GM10266 (cell line): Measurements from ENCODE around the gene TMEM131L.
"Not testable (repeated sequence)": the region's sequence is repeated elsewhere in the genome, so short reads cannot be mapped to it uniquely, and the experiment has no call there.

Experiments used
- DNase-seq: peaks from one replicate; pipeline ENCODE4 v3.0.0; 2012; ENCODE audit errors: extremely low spot score
- TF ChIP-seq, protein P1 (sequence below): IDR thresholded peaks from 2 replicates; pipeline ENCODE4 v1.5.1; 2012; ENCODE audit warnings: mild to moderate bottlenecking, low read depth; ENCODE audit not compliant: control insufficient read depth, insufficient read depth; ENCODE audit errors: missing control alignments

Gene TMEM131L

DNA sequence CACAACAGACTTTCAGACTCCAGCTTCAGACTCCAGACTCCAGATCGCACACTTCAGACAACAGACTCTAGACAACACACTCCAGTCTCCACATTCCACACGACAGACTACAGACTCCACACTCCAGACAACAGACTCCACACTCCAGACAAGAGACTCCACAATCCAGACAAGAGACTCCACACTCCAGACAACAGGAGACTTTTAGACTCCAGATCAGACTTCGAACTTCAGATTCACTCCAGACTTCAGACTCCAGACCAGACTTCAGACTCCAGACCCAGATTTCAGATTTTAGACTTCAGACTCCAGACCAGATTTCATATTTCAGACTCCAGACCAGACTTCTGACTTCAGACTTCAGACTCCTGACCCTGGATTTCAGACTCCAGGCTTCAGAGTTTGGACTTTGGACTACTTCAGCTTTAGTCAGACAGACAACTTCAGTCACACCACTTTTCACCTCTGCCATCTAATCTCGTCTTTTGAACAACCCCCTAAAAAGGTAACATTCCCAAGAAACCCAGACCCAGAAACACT, 188.9 kb downstream of the TMEM131L start:
- DNase-seq = no peak
- TF ChIP-seq, protein P1, sequence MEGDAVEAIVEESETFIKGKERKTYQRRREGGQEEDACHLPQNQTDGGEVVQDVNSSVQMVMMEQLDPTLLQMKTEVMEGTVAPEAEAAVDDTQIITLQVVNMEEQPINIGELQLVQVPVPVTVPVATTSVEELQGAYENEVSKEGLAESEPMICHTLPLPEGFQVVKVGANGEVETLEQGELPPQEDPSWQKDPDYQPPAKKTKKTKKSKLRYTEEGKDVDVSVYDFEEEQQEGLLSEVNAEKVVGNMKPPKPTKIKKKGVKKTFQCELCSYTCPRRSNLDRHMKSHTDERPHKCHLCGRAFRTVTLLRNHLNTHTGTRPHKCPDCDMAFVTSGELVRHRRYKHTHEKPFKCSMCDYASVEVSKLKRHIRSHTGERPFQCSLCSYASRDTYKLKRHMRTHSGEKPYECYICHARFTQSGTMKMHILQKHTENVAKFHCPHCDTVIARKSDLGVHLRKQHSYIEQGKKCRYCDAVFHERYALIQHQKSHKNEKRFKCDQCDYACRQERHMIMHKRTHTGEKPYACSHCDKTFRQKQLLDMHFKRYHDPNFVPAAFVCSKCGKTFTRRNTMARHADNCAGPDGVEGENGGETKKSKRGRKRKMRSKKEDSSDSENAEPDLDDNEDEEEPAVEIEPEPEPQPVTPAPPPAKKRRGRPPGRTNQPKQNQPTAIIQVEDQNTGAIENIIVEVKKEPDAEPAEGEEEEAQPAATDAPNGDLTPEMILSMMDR = no peak

DNA sequence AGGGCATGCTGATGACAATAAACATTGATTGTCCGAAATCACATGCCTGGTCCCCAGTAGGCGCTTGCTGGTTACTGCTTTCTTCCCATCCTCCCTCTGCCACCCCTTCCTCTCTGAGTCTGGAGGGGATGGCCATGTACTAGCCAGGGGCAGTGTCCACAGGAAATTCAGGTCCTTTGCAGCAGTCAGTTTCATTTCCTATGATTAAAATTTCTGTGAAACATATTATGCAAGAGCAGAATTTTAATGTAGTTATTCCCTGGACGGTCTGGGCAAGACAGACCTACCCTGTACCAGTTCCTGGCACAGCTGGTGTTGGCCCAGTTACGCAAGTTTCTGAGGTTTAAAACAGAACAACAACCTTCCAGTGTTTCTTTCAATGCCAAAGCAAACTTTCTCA, 189.8 kb downstream of the TMEM131L start:
- TF ChIP-seq, protein P1 = no peak
- no peak for DNase-seq

DNA sequence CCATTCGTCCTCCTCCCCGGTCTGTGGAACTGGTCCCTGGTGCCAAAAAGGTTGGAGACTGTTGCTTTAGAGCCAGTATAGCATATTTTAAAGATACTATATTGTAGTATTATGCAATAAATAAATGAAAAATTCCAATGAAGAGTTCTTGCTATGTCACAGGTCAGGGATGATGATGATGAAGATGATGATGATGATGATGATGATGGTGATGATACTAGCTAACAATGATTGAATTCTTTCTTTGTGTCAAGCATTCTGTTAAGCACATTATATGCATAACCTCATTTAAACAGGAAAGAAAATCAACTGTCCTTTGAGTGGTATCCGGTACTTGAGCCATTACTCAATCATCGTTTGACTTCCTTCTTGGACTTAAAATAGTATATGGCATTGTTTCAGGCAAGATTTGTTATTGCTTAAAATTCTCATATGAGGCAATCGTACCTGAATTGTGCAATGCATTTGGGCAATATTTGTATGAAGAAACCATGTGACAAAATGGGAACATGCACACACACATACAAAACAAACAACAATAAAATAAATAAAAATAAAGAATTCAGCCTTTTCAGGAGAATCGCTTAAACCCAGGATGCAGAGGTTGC, 195.2 kb downstream of the TMEM131L start:
- TF ChIP-seq, protein P1 = no peak
- DNase-seq = no peak

DNA sequence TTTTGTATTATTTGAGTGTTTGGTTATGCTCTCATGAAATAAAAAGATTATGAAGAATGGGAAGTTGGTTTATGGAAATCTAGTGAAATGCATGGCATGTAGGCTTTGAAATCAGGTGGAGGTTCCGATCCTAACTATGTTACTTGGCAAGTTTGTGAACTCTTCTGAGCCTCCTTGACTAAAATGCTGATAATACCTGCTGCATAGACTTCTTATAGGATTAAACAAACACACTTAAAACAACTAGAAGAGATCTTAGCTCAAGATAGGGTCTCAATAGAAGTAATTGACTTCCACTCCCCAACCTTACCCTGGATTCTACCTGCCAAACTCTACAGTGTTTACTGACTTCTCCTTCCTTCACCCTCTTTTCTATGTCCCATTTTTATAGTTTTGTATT, 195.7 kb downstream of the TMEM131L start:
- TF ChIP-seq, protein P1 = no peak
- no peak for DNase-seq

DNA sequence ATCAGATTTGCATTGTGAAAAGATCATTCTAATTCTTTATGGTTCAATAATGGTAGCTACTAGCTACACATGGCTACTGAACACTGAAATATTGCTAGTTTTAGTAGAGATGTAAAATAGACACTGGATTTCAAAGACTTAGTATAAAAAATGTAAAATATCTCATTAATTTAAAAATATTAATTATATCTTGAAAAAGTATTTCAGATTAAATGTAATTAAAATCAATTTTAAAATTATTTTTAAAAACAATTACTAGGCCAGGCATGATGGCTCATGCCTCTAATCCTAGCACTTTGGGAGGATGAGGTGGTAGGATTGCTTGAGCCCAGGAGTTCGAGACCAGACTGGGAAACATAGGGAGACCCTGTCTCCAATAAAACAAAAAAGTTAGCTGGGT, 197.5 kb downstream of the TMEM131L start:
- no peak for DNase-seq
- TF ChIP-seq, protein P1 = no peak

DNA sequence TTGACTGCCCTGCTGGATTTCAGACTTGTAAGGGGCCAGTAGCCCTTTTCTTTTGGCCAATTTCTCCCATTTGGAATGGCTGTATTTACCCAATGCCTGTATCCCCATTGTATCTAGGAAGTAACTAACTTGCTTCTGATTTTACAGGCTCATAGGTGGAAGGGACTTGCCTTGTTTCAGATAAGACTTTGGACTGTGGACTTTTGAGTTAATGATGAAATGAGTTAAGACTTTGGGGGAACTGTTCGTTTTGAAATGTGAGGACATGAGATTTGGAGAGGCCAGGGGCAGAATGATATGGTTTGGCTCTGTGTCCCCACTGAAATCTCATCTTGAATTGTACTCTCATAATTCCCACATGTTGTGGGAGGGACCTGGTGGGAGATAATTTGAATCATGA, 200.3 kb downstream of the TMEM131L start:
- DNase-seq = not testable (repeated sequence)

DNA sequence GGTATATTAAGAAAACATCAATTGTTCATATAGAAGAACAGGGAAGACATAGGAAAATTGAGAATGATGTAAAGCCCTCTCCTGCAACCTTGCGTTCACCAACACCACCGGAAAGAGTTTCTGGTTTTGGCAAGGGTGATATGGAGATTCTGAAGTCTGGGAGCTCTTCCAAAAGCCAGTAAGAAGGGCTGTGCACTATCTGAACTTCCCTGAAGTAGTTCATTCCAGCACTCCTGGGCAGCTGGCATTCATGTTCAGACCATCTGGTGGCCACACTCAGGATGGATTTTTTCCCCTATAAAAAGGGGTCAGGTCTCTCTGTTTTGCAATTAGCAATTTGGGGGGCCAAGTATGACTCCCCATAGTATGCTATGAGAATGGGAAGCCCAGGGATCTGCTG, 202.5 kb downstream of the TMEM131L start:
- no peak for DNase-seq
- TF ChIP-seq, protein P1 = no peak

DNA sequence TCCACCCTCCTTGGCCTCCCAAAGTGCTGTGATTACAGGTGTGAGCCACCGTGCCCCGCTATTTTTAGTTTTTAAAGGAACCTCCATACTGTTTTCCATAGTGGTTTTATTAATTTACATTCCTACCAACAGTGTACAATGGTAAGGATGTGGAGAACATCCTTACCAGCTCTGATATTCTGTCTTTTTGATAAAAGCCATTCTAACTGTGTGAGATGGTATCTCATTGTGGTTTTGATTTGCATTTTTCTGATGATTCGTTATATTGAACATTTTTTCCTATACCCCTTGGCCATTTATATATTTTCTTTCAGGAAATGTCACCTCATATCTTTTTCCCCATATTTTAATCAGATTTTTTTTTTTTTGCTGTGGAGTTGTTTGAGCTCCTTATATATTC, 203.7 kb downstream of the TMEM131L start:
- TF ChIP-seq, protein P1 = no peak
- no peak for DNase-seq
